BLaER1 (cell line): ENCODE results near the gene DEXI.
A peak's percentile ranks its signal among the peaks of the same experiment; 100 is the strongest.
"Not testable (repeated sequence)": the region's sequence is repeated elsewhere in the genome, so short reads cannot be mapped to it uniquely, and the experiment has no call there.

ENCODE experiments used
- H3K27ac ChIP-seq: shearing (Covaris generic); formaldehyde crosslinking; 2 replicates; pipeline ENCODE4 v1.8.1; 2022
- H3K27me3 ChIP-seq: shearing (Covaris generic); formaldehyde crosslinking; 2 replicates; pipeline ENCODE4 v1.8.1; 2022
- H3K36me3 ChIP-seq: shearing (Covaris generic); formaldehyde crosslinking; 2 replicates; pipeline ENCODE4 v1.8.1; 2022
- H3K4me1 ChIP-seq: shearing (Covaris generic); formaldehyde crosslinking; 2 replicates; pipeline ENCODE4 v1.8.1; 2022
- H3K4me2 ChIP-seq: shearing (Covaris generic); formaldehyde crosslinking; 2 replicates; pipeline ENCODE4 v1.8.1; 2022
- H3K4me3 ChIP-seq: shearing (Covaris generic); formaldehyde crosslinking; 2 replicates; pipeline ENCODE4 v1.8.1; 2022
- H3K9ac ChIP-seq: shearing (Covaris generic); formaldehyde crosslinking; 2 replicates; pipeline ENCODE4 v1.8.1; 2022
- H3K9me3 ChIP-seq: shearing (Covaris generic); formaldehyde crosslinking; 2 replicates; pipeline ENCODE4 v1.8.1; 2022
- H4K20me1 ChIP-seq: shearing (Covaris generic); formaldehyde crosslinking; 2 replicates; pipeline ENCODE4 v1.8.1; 2022
- Cebpa-rat ChIP-seq: shearing (Covaris generic); IDR thresholded peaks from 2 replicates; pipeline ENCODE4 v1.8.1; 2022

DEXI gene

DNA sequence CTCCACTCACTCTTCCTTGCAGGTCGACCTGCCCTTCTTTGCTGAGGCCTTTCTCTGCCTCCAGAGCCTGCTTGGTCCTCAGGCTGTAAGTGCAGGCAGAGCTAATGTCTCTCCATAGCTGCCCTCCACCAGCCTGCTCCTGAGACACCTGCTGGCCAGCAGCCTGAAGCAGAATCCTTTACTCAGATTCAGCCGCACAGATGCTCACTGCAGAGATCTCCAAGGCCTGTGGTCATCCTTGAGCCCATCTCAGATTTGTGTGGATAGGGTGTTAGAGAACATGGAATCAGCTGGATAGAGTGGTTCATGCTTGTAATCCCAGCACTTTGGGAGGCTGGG lies 11.5 kb downstream of the DEXI start:
- Histone ChIP-seq H3K27me3 (no peaks in the 10 kb centered on the region), H3K9me3 (no peaks in the 10 kb centered on the region), H3K9ac (no peak overlapping the region), H3K4me1 (peaks cover 64% of the 10 kb centered on the region), H3K4me2 (no peak overlapping the region), H3K36me3 (peaks cover 82% of the 10 kb centered on the region), H3K4me3 (no peak overlapping the region), H4K20me1 (peaks cover 100% of the 10 kb centered on the region), H3K27ac (no peak overlapping the region)
- TF ChIP-seq Cebpa-rat = no peak

DNA sequence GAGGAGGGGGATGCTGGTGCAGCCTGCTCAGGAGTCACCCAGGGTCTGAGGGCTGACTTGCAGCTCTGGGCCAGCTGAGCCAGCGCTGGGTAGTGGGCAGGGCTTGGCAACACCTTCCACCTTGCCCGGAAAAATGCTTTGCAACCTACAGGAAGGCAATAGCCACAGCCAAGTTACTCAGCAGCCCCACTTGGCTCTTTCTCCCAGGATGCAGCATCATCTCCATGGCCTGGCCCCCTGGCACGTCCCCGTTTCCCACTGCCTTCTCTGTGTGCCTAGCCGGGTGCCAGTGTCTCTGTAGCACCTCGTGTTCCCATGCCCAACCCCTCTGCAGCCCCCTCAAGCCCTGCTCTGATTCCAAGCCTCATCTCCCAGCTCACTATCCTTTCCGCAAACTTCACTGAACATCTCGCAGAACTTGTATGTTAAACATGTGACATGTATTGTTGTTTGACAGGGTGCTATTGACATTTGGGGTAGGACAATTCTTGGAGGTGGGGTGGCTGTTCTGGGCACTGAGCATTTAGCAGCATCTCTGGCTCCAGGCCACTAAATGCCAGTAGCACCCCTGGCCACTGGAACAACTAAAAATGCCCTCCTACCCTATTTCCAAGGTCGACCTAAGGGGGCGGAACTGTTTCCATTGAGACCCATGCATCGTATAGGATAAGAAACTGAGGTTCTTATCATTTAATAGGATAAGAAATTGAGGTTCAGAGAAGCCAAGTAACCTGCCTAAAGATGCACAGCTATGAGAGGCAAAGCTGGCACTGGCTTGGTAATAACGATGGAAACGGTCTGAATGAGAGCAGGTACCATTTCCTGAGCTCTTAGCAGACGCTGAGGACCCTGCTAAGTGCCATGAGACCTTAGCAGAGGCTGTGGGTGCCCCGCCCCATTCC lies 12.2 kb downstream of the DEXI start:
- Histone ChIP-seq H3K4me1 (peaks cover 59% of the 10 kb centered on the region), H3K9me3 (no peaks in the 10 kb centered on the region), H3K36me3 (peaks cover 83% of the 10 kb centered on the region), H3K9ac (0 out of 2 replicates have a peak overlapping the region, but pooled peaks have one; percentile 56), H3K27me3 (no peaks in the 10 kb centered on the region), H3K27ac (peak overlapping the region; percentile 27), H3K4me3 (no peak overlapping the region), H3K4me2 (peak overlapping the region; percentile 16; the same call in 1 of the 2 replicates), H4K20me1 (peaks cover 100% of the 10 kb centered on the region)
- no peak for TF ChIP-seq Cebpa-rat

DNA sequence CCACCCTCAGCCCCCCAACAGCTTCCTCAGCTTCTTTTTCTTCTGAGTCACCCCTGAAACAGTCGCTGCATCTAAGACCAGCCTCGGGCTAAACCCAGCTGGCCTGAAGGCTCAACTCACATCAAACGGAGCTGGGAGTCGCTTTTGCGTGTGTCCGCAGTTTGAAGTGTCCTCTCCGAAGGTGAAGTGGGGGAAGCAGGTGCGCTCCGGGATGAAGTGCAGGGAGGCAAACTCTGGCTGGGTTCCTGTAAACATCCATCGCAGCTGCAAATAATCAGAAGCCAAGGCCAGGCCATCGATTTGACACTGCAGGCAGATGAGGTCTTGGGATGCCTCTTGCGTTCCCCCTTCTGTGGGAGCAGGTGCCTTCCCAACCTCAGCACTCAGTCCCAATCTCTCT lies 13.2 kb downstream of the DEXI start:
- not testable (repeated sequence) for H3K27me3 ChIP-seq, H3K4me3 ChIP-seq, H3K9ac ChIP-seq, H3K4me2 ChIP-seq, H3K9me3 ChIP-seq
- peaks cover 53% of the 10 kb centered on the region for H3K4me1 ChIP-seq
- H3K27ac ChIP-seq = peak overlapping the region; percentile 27; the same call in 1 of the 2 replicates
- peaks cover 83% of the 10 kb centered on the region for H3K36me3 ChIP-seq
- peaks cover 100% of the 10 kb centered on the region for H4K20me1 ChIP-seq

DNA sequence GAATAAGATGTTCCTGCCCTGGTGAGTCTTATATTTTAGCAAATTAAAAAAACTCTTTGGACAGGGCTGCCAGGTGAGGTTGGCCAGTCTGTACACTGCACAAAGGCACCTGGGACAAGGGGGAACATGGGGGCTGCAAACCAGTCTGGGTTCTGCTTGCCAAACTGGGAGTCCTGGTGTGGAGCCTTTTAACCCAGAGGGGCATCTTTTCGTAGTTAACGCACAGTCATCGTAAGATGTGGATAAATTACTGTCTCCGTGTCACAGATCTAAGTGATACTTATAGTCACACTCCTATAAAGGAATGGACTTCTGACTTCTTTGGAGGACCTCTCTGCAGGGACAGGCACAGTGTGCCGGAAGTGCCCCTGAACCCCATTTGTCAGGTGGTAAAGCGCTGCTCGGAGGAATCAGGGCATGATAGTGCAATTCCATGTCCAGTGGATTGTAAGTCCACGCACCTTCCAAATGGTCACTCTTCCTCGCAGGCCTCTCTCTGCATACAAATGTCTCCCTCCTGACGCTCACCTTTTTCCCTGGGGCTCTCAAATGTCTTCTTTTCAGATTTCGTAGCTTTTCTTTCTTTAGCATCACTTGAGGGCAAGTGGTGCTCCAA lies 14.7 kb downstream of the DEXI start:
- H3K4me2 ChIP-seq = no peak overlapping the region
- no peaks in the 10 kb centered on the region for H3K27me3 ChIP-seq
- no peaks in the 10 kb centered on the region for H3K9me3 ChIP-seq
- peaks cover 83% of the 10 kb centered on the region for H3K36me3 ChIP-seq
- peaks cover 100% of the 10 kb centered on the region for H4K20me1 ChIP-seq
- H3K4me1 ChIP-seq = peaks cover 47% of the 10 kb centered on the region
- H3K27ac ChIP-seq = no peak overlapping the region
- no peak overlapping the region for H3K4me3 ChIP-seq
- no peak for TF ChIP-seq Cebpa-rat
- H3K9ac ChIP-seq = no peak overlapping the region

DNA sequence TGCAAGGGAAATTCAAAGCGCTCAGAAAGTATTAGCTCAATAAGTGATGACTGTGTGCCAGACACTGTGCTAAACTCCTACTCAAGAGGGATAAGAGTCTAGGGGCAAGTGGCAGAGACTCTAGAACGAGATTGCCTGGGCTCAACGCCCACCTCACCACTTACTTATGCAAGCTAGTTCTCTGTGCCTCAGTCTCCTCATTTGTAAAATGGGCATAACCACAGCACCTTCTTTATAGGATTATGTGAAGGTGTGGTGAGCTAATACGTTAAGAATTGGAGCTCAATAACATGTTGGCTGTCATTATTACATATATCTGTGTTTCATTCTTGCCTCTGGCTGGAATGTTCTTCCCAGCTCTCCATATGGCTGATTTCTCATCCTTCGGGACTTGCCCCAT lies 15.4 kb downstream of the DEXI start:
- Histone ChIP-seq H3K4me2 (no peak overlapping the region), H3K9me3 (no peaks in the 10 kb centered on the region), H4K20me1 (peaks cover 100% of the 10 kb centered on the region), H3K27me3 (no peaks in the 10 kb centered on the region), H3K4me3 (no peak overlapping the region), H3K9ac (no peak overlapping the region), H3K27ac (no peak overlapping the region), H3K4me1 (peaks cover 41% of the 10 kb centered on the region), H3K36me3 (peaks cover 84% of the 10 kb centered on the region)
- no peak for TF ChIP-seq Cebpa-rat

DNA sequence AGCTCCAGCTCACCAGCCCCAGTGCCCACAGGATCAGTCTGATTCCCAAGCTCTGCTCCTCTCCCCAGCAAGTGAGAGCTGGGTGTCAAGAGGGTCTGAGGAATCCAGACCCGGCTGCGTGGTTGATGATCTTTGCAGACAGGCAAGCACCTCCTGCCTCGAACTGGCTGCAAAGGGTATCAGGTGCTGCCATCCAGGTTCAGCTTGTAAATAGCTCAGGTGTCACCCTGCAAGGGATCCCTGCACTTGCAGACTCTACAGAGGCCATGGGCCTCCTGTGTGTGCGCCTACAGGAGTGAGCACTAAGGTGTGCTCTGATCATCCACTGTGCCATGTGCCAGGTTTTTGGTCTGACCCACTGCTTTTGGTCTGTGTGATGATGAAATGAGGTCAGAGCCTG lies 16.2 kb downstream of the DEXI start:
- H3K9me3 ChIP-seq = no peaks in the 10 kb centered on the region
- TF ChIP-seq Cebpa-rat = no peak

DNA sequence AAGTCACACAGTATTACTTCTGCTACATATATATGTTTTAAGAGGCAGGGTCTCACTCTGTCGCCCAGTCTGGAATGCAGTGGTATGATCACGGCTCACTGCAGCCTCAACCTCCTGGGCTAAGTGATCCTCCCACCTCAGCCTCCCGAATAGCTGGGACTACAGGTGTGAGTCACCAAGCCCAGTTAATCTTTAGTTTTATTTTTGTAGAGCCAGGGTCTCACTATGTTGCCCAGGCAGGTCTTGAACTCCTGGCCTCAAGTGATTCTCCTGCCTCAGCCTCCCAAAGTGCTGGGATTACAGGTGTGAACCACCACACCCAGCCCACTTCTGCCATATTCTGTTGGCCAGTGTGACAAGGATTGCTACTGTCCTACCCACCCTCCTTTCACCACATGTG lies 17.0 kb downstream of the DEXI start:
- H3K4me1 ChIP-seq = peaks cover 26% of the 10 kb centered on the region

More for the DNA sequence above, 16.2 kb downstream of the DEXI start:
- Histone ChIP-seq H3K4me3 (no peak overlapping the region), H3K9ac (no peak overlapping the region), H3K36me3 (peaks cover 84% of the 10 kb centered on the region), H3K4me1 (peaks cover 33% of the 10 kb centered on the region), H3K27me3 (no peaks in the 10 kb centered on the region), H3K4me2 (no peak overlapping the region), H3K27ac (no peak overlapping the region), H4K20me1 (peaks cover 100% of the 10 kb centered on the region)

DNA sequence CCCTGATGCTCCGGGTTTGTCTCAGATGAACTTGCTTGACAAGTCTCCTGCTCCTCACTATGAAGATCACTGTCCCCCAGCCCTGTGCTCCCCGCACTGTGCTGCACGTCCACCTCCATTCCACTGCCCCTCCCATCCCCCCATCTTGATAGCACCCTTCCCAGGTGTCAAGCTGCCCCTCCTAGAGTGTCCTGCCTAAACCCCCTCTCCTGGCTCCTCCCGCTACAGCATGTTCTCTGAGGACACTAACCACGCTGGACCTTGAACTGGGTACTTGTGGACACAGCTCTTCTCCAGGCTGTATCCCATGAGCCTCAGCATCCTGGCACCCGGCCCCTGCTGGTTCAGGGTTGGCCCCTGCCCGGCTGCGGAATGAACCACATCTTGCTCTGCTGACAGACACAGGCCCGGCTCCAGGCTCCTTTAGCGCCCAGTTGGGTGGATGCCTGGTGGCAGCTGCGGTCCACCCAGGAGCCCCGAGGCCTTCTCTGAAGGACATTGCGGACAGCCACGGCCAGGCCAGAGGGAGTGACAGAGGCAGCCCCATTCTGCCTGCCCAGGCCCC lies 18.5 kb downstream of the DEXI start:
- no peaks in the 10 kb centered on the region for H3K9me3 ChIP-seq
- H3K36me3 ChIP-seq = peaks cover 91% of the 10 kb centered on the region
- TF ChIP-seq Cebpa-rat = no peak
- H3K4me1 ChIP-seq = peaks cover 21% of the 10 kb centered on the region
- no peak overlapping the region for H3K4me3 ChIP-seq
- peak overlapping the region; percentile 30; the same call in 1 of the 2 replicates for H3K27ac ChIP-seq
- H3K27me3 ChIP-seq = no peaks in the 10 kb centered on the region
- 0 out of 2 replicates have a peak overlapping the region, but pooled peaks have one; percentile 19 for H3K4me2 ChIP-seq
- H3K9ac ChIP-seq = no peak overlapping the region
- peaks cover 85% of the 10 kb centered on the region for H4K20me1 ChIP-seq

More for the DNA sequence above, 17.0 kb downstream of the DEXI start:
- H3K9ac ChIP-seq, H3K9me3 ChIP-seq, H3K27ac ChIP-seq, H3K4me2 ChIP-seq, H3K4me3 ChIP-seq, H3K27me3 ChIP-seq: not testable (repeated sequence)
- Histone ChIP-seq H3K36me3 (peaks cover 87% of the 10 kb centered on the region), H4K20me1 (peaks cover 100% of the 10 kb centered on the region)

DNA sequence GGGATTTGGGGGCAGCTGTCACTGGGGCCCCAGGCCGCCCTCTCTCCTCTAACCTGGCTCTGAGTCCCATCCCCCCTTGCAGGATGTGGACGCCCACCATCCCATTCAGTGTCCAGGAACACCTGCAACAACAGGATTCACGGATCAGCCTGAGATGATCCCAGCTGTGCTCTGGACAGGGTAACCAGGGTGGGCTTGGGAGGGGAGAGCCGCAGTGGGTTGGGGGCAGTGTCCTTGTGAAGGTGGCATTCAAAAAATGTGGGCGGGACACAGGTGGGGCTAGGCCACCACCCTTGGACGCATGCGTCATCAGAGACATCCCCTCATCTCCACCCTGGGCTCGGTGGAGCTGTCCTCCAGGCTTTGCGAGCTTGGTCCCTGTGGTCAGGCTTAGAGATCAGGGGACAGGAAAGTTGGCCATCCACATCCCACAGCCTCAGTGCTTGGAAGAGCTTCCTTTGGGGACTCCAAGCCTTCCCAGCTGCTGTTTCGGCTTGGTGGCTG lies 19.1 kb downstream of the DEXI start:
- Histone ChIP-seq H3K9me3 (no peaks in the 10 kb centered on the region), H3K27me3 (no peaks in the 10 kb centered on the region), H3K9ac (no peak overlapping the region), H3K36me3 (peaks cover 96% of the 10 kb centered on the region), H3K4me2 (no peak overlapping the region), H3K27ac (peak overlapping the region; percentile 30; the same call in 1 of the 2 replicates), H4K20me1 (peaks cover 84% of the 10 kb centered on the region), H3K4me3 (no peak overlapping the region), H3K4me1 (peaks cover 27% of the 10 kb centered on the region)
- no peak for TF ChIP-seq Cebpa-rat
